ENCODE results near the gene BCL7B.
"Not testable (repeated sequence)": the region's sequence is repeated elsewhere in the genome, so short reads cannot be mapped to it uniquely, and the experiment has no call there.

BCL7B gene

DNA sequence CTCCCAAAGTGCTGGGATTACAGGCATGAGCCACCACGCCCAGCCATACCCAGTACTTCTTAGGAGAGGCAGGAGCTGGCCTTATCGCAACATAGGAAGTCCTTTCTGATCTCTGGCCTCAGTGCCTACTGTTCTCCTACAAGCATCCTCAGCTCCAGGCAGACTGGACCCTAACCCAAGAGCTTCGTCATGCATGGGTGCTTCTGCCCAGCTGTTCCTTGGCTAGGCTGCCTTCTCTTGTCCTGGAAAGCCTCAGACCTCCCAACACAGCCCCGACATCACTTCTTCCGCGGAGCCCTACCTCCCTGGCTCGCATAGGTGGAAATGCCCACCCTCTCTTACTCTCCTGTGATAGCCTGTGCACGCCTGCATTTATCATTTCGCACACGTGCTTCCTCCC, 15.8 kb downstream of the BCL7B start:
- no peak for DNase-seq (ENCODE audit: low spot score)
- Histone ChIP-seq H3K27ac (no peak overlapping the region), H3K4me3 (no peak overlapping the region)
- TF ChIP-seq, protein P1, sequence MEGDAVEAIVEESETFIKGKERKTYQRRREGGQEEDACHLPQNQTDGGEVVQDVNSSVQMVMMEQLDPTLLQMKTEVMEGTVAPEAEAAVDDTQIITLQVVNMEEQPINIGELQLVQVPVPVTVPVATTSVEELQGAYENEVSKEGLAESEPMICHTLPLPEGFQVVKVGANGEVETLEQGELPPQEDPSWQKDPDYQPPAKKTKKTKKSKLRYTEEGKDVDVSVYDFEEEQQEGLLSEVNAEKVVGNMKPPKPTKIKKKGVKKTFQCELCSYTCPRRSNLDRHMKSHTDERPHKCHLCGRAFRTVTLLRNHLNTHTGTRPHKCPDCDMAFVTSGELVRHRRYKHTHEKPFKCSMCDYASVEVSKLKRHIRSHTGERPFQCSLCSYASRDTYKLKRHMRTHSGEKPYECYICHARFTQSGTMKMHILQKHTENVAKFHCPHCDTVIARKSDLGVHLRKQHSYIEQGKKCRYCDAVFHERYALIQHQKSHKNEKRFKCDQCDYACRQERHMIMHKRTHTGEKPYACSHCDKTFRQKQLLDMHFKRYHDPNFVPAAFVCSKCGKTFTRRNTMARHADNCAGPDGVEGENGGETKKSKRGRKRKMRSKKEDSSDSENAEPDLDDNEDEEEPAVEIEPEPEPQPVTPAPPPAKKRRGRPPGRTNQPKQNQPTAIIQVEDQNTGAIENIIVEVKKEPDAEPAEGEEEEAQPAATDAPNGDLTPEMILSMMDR (IDR thresholded peaks at IDR 0.05), result no peak

GRCh38 chr7:73539709-73540108, 17.8 kb downstream of the BCL7B start:
- no peak for DNase-seq (ENCODE audit: low spot score)
- TF ChIP-seq, protein P1 (IDR thresholded peaks at IDR 0.05), result no peak

GRCh38 chr7:73538510-73538909, 19.0 kb downstream of the BCL7B start:
- not testable (repeated sequence) for H3K27ac ChIP-seq; DNase-seq (ENCODE audit: low spot score); H3K4me3 ChIP-seq

More at GRCh38 chr7:73539709-73540108, 17.8 kb downstream of the BCL7B start:
- Histone ChIP-seq H3K27ac (no peak overlapping the region), H3K4me3 (no peak overlapping the region)

- H3K4me3 ChIP-seq, result no peak overlapping the region
- TF ChIP-seq, protein P1 (IDR thresholded peaks at IDR 0.05), result no peak
- no peak overlapping the region for H3K27ac ChIP-seq
- DNase-seq (ENCODE audit: low spot score), result no peak
These were observed 20.4 kb downstream of the BCL7B start for GRCh38 chr7:73537051-73537450.

GRCh38 chr7:73536479-73536878, 21.0 kb downstream of the BCL7B start:
- TF ChIP-seq, protein P1 (IDR thresholded peaks at IDR 0.05), result no peak
- DNase-seq (ENCODE audit: low spot score), result no peak
- no peak overlapping the region for H3K27ac ChIP-seq
- H3K4me3 ChIP-seq, result no peak overlapping the region

DNA sequence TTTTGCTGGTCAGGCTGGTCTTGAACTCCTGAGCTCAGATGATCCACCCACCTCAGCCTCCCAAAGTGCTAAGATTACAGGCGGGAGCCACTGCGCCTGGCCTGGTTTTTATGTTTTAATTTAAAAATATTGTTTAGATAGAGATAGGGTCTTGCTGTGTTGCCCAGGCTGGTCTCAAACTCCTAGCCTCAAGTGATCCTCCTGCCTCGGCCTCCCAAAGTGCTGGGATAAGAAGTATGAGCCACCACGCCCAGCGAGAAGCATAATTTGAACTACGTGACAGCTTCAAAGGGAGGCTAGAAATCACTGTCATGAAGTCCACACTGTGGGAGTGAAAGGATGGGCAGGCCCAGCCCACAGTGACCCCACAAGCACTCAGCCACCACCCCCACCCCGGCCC, 21.6 kb downstream of the BCL7B start:
- H3K27ac ChIP-seq; DNase-seq (ENCODE audit: low spot score): not testable (repeated sequence)

DNA sequence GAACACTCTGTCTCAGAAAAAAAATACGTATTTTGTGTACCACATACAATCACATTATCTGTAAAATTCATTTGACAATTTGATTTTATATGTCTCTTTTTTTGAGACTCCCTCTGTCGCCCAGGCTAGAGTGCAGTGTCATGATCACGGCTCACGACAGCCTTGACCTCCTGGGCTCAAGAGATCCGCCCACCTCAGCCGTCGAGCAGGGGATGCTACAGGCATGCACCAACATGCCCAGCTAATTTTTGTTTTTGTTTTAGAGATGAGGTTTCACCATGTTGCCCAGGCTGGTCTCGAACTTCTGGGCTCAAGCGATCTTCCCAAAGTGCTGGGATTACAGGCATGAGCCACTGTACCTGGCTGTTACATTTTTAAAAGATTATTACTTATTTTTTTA, 23.7 kb downstream of the BCL7B start:
- Histone ChIP-seq H3K4me3 (no peak overlapping the region), H3K27ac (no peak overlapping the region)
- TF ChIP-seq, protein P1 (IDR thresholded peaks at IDR 0.05), result no peak
- DNase-seq (ENCODE audit: low spot score), result no peak

More for the DNA sequence above, 21.6 kb downstream of the BCL7B start:
- not testable (repeated sequence) for H3K4me3 ChIP-seq

GRCh38 chr7:73532224-73532623, 25.3 kb downstream of the BCL7B start:
- TF ChIP-seq, protein P1 (IDR thresholded peaks at IDR 0.05), result no peak
- no peak overlapping the region for H3K27ac ChIP-seq
- DNase-seq (ENCODE audit: low spot score), result no peak
- no peak overlapping the region for H3K4me3 ChIP-seq
